PC-3 (cell line): Measurements from ENCODE around the gene SCARB1. TPM values are rescaled to one million over a fixed set of nuclear protein-coding genes. Genes with fewer than 3 reads are reported as not detected.

Experiments
- ATAC-seq: fragments of 200-7000 bp; cut with Tn5 transposase; 2 replicates; pipeline ENCODE4 v1.9.1; 2020; ENCODE audit warnings: mild to moderate bottlenecking, moderate library complexity
- BruUV-seq: library from RNA; stranded (reverse); fragments of 400-500 nt; replicated peaks from 2 replicates; lab custom pipeline; 2021; lab: Mats Ljungman, UMichigan
- CTCF ChIA-PET: fragments of 300-600 bp; sonication (Branson Sonifier 250); formaldehyde crosslinking; loops from one replicate; lab custom pipeline; 2022; ENCODE audit warnings: antibody characterized with exemption; lab: Charles Lee
- POLR2A ChIA-PET: fragments of 300-600 bp; sonication (Branson Sonifier 250); formaldehyde crosslinking; loops from one replicate; lab custom pipeline; 2022; ENCODE audit warnings: antibody characterized with exemption; ENCODE audit not compliant: unreplicated experiment; lab: Charles Lee
- DNase-seq: peaks from one replicate; pipeline ENCODE4 v3.0.0-alpha.2; 2015
- H2AFZ ChIP-seq: fragments of 300-600 bp; sonication (generic); 2 replicates; pipeline ENCODE4 v1.6.0; 2016; ENCODE audit warnings: antibody characterized with exemption, low read length
- H3F3A ChIP-seq: fragments of 300-600 bp; sonication (generic); one replicate; pipeline ENCODE4 v1.6.0; 2017; ENCODE audit warnings: antibody characterized with exemption, low read length, control low read depth, mild to moderate bottlenecking; ENCODE audit not compliant: unreplicated experiment
- H3K27ac ChIP-seq: fragments of 300-600 bp; sonication (generic); 2 replicates; pipeline ENCODE4 v1.5.1; 2016; ENCODE audit warnings: mild to moderate bottlenecking, low read length
- H3K27me3 ChIP-seq: fragments of 300-600 bp; sonication (generic); 2 replicates; pipeline ENCODE4 v1.6.1; 2016; ENCODE audit warnings: low read length, mixed read lengths
- H3K36me3 ChIP-seq: fragments of 300-600 bp; sonication (generic); 2 replicates; pipeline ENCODE4 v1.6.1; 2016; ENCODE audit warnings: low read depth, mixed run types, low read length, mixed read lengths
- H3K4me1 ChIP-seq: fragments of 300-600 bp; sonication (generic); 2 replicates; pipeline ENCODE4 v1.5.1; 2016; ENCODE audit warnings: low read length; ENCODE audit not compliant: insufficient read depth
- H3K4me2 ChIP-seq: fragments of 300-600 bp; sonication (generic); 2 replicates; pipeline ENCODE4 v1.6.0; 2016; ENCODE audit warnings: low read length
- H3K4me3 ChIP-seq: fragments of 300-600 bp; sonication (generic); 2 replicates; pipeline ENCODE4 v1.5.1; 2016; ENCODE audit warnings: mild to moderate bottlenecking, low read length, mixed read lengths
- H3K79me2 ChIP-seq: fragments of 300-600 bp; sonication (generic); 2 replicates; pipeline ENCODE4 v1.6.1; 2017; ENCODE audit warnings: low read length, mixed read lengths
- H3K9ac ChIP-seq: fragments of 300-600 bp; sonication (generic); 2 replicates; pipeline ENCODE4 v1.6.0; 2016; ENCODE audit warnings: mild to moderate bottlenecking, low read length
- H3K9me2 ChIP-seq: fragments of 300-600 bp; sonication (generic); replicated peaks from 2 replicates; pipeline ENCODE4 v1.6.1; 2016; ENCODE audit warnings: mixed run types, low read length, mixed read lengths
- H3K9me3 ChIP-seq: fragments of 300-600 bp; sonication (generic); 2 replicates; pipeline ENCODE4 v1.6.1; 2016; ENCODE audit warnings: low read length, mixed read lengths
- H4K20me1 ChIP-seq: fragments of 300-600 bp; sonication (generic); 2 replicates; pipeline ENCODE4 v1.6.1; 2016; ENCODE audit warnings: low read length, mixed read lengths
- EZH2 ChIP-seq: fragments of 300-600 bp; sonication (generic); IDR thresholded peaks from one replicate; pipeline ENCODE4 v1.6.1; 2017; ENCODE audit warnings: antibody characterized with exemption, mild to moderate bottlenecking, low read length; ENCODE audit not compliant: unreplicated experiment
- EZH2phosphoT487 ChIP-seq: fragments of 300-600 bp; sonication (generic); IDR thresholded peaks from 2 replicates; pipeline ENCODE4 v1.6.1; 2018; ENCODE audit warnings: mild to moderate bottlenecking, antibody characterized with exemption, low read length, borderline replicate concordance
- intact Hi-C: fragments of 100-400 bp; cut with micrococcal nuclease; formaldehyde crosslinking; loops from 2 replicates; pipeline ENCODE4 v1.9.0; 2023
- total RNA-seq: library from RNA; depleted of rRNA; stranded (reverse); fragments of >200 nt; gene quantifications from 2 replicates; pipeline ENCODE4 v1.2.3, GENCODE V29; 2014
- TF ChIP-seq, protein P1 (sequence below): fragments of 300-600 bp; sonication (generic); conservative IDR thresholded peaks from 2 replicates; pipeline ENCODE4 v1.5.1; 2017; ENCODE audit warnings: antibody characterized with exemption, low read depth, mild to moderate bottlenecking, low read length

The SCARB1 gene
- total RNA-seq, 1 experiment from 2014 or later, result 79.1 TPM

DNA sequence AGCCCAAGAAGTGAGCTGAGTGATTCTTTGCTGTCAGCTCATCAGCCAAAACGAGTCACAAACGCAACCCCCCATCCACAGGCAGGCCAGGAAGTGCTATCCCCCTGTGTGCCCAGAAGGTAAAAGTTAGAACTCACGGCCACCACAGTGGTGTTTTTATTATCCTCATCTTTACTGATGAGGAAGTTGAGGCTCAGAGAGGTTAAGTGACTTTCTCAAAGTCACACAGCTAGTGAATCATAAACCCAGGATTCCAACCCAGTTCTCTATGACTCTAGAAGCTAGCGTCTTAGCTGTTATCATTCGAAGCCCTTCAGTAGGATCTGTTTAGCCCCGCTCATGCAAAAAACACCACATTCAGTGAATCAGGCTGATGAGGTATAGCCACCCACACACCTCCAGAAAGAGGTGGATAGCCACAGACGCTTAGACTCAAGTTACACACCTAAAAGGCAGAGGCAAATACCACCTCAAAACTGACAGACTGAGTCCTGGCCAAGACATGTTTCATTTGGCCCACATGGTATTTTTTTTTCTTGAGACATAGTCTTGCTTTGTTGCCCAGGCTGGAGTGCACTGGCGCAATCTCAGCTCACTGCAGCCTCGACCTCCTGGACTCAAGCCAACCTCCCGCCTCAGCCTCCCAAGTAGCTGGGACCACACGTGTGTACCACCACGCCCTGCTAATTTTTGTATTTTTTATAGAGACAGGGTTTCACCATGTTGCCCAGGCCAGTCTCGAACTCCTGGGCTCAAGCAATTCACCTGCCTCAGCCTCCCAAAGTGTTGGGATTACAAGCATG lies 100.7 kb downstream of the SCARB1 start:
- TF ChIP-seq EZH2 (no peak), EZH2phosphoT487 (no peak)
- TF ChIP-seq, protein P1, sequence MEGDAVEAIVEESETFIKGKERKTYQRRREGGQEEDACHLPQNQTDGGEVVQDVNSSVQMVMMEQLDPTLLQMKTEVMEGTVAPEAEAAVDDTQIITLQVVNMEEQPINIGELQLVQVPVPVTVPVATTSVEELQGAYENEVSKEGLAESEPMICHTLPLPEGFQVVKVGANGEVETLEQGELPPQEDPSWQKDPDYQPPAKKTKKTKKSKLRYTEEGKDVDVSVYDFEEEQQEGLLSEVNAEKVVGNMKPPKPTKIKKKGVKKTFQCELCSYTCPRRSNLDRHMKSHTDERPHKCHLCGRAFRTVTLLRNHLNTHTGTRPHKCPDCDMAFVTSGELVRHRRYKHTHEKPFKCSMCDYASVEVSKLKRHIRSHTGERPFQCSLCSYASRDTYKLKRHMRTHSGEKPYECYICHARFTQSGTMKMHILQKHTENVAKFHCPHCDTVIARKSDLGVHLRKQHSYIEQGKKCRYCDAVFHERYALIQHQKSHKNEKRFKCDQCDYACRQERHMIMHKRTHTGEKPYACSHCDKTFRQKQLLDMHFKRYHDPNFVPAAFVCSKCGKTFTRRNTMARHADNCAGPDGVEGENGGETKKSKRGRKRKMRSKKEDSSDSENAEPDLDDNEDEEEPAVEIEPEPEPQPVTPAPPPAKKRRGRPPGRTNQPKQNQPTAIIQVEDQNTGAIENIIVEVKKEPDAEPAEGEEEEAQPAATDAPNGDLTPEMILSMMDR, result no peak
- H4K20me1 ChIP-seq, result no peaks in the 10 kb centered on the region
- intact Hi-C loops, result no loop called here
- H3K36me3 ChIP-seq, result no peaks in the 10 kb centered on the region
- no peak overlapping the region for H3K27ac ChIP-seq
- no TSS peak for BruUV-seq
- H3K9ac ChIP-seq, result no peak overlapping the region
- ChIA-PET CTCF (interaction anchor here (0.6 kb wide), 1 partner anchor 257 kb away, joined by 3 read pairs; no protein-coding TSS in a partner anchor), POLR2A (no interaction called here)
- no peak overlapping the region for H3K4me2 ChIP-seq
- no peak overlapping the region for H2AFZ ChIP-seq
- H3K9me2 ChIP-seq, result no peaks in the 10 kb centered on the region
- ATAC-seq (no peak), DNase-seq (no peak)
- H3K4me3 ChIP-seq, result no peak overlapping the region
- H3K27me3 ChIP-seq, result no peaks in the 10 kb centered on the region
- H3K9me3 ChIP-seq, result peaks cover 9% of the 10 kb centered on the region
- H3F3A ChIP-seq, result no peaks in the 10 kb centered on the region
- no peaks in the 10 kb centered on the region for H3K79me2 ChIP-seq
- no peaks in the 10 kb centered on the region for H3K4me1 ChIP-seq

GRCh38 chr12:124762384-124762783 lies 101.3 kb downstream of the SCARB1 start:
- no peak overlapping the region for H3K4me3 ChIP-seq
- no TSS peak for BruUV-seq
- peaks cover 9% of the 10 kb centered on the region for H3K9me3 ChIP-seq
- no peaks in the 10 kb centered on the region for H4K20me1 ChIP-seq
- H3K9ac ChIP-seq, result no peak overlapping the region
- no peak overlapping the region for H2AFZ ChIP-seq
- ATAC-seq, result no peak
- intact Hi-C loops, result no loop called here
- H3K4me1 ChIP-seq, result no peaks in the 10 kb centered on the region
- no peaks in the 10 kb centered on the region for H3K36me3 ChIP-seq
- DNase-seq, result no peak
- CTCF ChIA-PET, result no interaction called here
- TF ChIP-seq EZH2phosphoT487, result no peak
- H3K9me2 ChIP-seq, result no peaks in the 10 kb centered on the region
- H3K4me2 ChIP-seq, result no peak overlapping the region
- POLR2A ChIA-PET, result no interaction called here
- no peaks in the 10 kb centered on the region for H3K79me2 ChIP-seq
- H3F3A ChIP-seq, result no peaks in the 10 kb centered on the region
- no peaks in the 10 kb centered on the region for H3K27me3 ChIP-seq
- H3K27ac ChIP-seq, result no peak overlapping the region

DNA sequence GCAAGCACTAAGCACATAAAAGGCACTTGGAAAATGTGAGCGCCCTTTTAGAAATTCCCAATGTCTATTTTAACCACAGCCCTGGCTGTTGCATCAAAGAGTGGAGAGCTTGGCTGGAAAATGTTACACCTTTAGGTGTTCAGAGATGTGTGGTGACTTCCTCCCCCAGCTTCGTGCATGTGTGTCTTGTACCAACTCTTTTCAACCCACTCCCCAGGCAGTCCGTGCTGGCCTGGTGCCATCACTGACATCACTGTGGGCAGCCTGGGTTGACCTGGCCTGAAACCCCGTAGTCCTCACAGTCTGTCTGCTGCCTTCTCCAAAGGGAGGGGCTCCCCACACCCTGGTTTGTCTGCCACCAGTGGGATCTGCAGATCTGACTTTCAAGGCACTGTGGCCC lies 101.8 kb downstream of the SCARB1 start:
- no peaks in the 10 kb centered on the region for H4K20me1 ChIP-seq
- no peaks in the 10 kb centered on the region for H3K9me2 ChIP-seq
- ChIA-PET CTCF (no interaction called here), POLR2A (no interaction called here)
- TF ChIP-seq, protein P1, result no peak
- TF ChIP-seq EZH2, result no peak
- TF ChIP-seq EZH2phosphoT487, result no peak
- no peaks in the 10 kb centered on the region for H3K4me1 ChIP-seq
- ATAC-seq, result no peak
- no peak overlapping the region for H3K27ac ChIP-seq
- H3K79me2 ChIP-seq, result no peaks in the 10 kb centered on the region
- no TSS peak for BruUV-seq
- H3K36me3 ChIP-seq, result no peaks in the 10 kb centered on the region
- H3K9me3 ChIP-seq, result peaks cover 9% of the 10 kb centered on the region
- H3K9ac ChIP-seq, result no peak overlapping the region
- intact Hi-C loops, result no loop called here
- no peak overlapping the region for H2AFZ ChIP-seq
- DNase-seq, result no peak
- no peak overlapping the region for H3K4me2 ChIP-seq
- no peaks in the 10 kb centered on the region for H3K27me3 ChIP-seq
- no peak overlapping the region for H3K4me3 ChIP-seq
- no peaks in the 10 kb centered on the region for H3F3A ChIP-seq
